Glomerular endothelial cell (primary cell): ENCODE results near the gene RAMAC. TPM values are rescaled to one million over a fixed set of nuclear protein-coding genes. Genes with fewer than 3 reads are reported as not detected.
"Not testable (repeated sequence)": the region's sequence is repeated elsewhere in the genome, so short reads cannot be mapped to it uniquely, and the experiment has no call there.

Source experiments
- DNase-seq: peaks from one replicate; pipeline ENCODE4 v3.0.0-alpha.2; 2011; ENCODE audit warnings: low read depth, low spot score; ENCODE audit errors: extremely low read depth
- total RNA-seq: library from RNA; depleted of rRNA; stranded (reverse); fragments of >200 nt; gene quantifications from 2 replicates; pipeline ENCODE4 v1.2.3, GENCODE V29; 2015

Gene RAMAC
- total RNA-seq, result 16.5 and 17.5 TPM in 2 replicates

DNA sequence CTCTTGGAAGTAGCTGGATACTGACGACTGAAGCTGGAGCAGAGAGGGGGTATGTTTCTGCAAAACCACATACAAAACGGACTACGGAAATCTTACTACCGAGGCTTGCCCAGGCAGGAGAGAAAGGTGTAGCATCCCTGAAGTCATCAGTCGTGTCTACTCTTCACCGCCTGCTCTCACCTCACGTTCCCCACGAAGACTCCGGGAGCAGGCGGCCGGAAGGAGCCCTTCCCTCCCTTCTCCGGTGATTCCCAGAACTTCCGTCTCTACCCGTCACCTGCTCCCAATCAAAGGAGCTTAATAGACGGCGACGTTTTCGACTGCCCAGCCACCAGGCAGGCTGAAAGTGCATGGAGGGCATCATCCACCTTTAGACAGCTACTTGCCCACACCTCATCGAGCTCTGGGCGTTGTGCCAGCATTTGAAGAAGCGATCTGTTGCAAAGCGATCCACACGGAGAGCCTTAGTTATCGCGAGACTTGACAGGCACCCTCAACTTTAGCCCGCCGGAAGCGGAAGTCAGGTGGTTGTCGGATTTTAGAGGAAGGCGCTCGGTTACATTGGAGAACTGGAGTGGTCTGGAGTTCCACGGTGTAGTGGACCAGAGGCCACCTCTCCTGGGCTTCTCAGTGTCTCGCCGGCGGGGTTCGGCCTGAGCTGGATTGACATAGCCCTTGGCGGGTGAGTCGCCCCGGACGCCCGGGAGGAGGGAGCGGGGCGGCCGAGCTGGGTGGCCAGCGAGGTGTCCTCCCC lies at the start of gene RAMAC:
Gene RAMAC, plus strand, starts transcription at position 523 of the 754 bp plus-strand sequence. CDS start 2,809 bp downstream, outside the sequence.
- peak; percentile 84 for DNase-seq

GRCh38 chr15:82936966-82937711 lies 48.9 kb upstream of the RAMAC start:
- no peak for DNase-seq

DNA sequence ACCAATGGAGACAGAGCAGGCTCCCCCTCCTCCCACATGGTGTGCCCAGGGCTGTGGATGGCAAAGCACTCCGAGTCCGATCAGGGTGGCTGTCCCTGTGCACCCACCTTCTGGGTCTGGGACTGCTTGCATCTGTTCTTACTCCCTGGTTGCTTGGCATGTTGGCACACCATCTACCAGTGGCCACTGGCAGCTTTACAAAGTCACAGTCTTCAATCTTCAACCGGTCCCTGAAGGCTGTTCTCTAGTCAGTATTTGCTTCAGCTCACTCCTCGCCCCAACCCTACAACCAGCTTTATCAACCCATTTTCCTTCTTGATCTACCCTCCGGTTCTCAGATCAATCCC lies 48.3 kb upstream of the RAMAC start:
- DNase-seq, result no peak

GRCh38 chr15:82939678-82940077 lies 46.3 kb upstream of the RAMAC start:
- not testable (repeated sequence) for DNase-seq

DNA sequence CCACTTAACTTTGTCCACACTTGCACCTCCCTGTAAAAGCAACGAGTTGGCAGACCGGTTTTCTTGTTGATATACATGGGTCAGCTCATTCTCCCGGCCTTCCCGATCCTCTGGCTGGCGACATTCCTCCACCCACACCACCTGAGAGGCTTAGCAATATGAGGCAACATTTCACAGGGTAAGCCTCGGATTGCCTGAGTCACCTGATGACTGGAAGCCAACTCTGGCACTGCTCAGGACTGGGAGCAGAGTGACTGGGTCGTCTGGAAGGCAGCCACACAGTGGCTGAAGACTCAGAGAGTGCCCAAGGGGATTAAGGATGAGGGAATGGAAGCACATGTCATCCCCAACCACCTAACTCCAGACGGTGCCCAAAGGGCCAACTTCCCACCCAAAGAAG lies 43.3 kb upstream of the RAMAC start:
- no peak for DNase-seq

GRCh38 chr15:82943176-82943575 lies 42.8 kb upstream of the RAMAC start:
- DNase-seq, result no peak

- DNase-seq, result no peak
Measured at GRCh38 chr15:82944056-82944455, 42.0 kb upstream of the RAMAC start.

GRCh38 chr15:82944821-82945220 lies 41.2 kb upstream of the RAMAC start:
- DNase-seq, result no peak

GRCh38 chr15:82945326-82945725 lies 40.7 kb upstream of the RAMAC start:
- DNase-seq, result no peak

DNA sequence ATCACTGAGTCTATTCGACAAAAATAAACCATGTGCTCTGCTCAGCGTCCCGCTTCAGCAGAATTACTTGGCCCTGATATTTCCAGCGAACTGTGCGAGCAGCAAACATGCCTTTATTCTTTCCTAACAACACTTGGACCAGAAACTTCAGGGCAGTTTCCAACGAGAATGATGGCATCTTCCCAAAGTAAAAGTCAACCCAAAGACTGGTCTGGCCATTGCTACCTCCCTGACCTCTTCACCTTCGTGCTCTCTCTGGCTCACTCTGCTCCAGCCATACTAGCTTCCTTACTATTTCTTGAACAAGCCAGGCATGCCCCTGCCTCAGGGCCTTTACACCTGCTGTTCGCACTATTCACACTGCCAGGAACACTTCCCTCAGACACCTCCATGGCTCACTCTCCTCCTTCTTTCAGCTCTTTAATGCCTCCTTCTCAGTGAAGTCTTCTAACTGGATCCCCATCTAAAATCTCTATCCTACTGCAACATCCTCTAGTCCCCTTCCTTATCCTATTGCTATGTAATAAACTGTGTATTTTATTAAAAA lies 39.8 kb upstream of the RAMAC start:
- no peak for DNase-seq

DNA sequence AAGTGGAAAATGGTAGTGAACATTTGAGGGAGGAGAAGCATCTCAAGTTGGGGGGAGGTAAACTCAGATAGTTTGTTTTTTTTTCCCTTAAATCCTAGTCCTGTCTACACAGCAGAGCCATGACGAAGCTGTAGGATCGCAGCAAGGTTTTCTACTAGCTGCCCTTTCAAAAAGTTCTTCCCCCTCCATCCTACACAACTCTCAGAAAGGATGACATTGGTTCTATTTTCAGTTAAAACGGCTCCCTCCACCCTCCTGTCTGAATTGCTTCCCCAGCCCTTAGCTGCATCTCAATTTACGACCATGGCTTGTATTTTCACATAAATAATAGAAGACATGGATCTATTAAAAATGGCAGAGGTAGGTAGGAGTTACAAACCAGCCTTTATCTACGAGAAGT lies 35.7 kb upstream of the RAMAC start:
- no peak for DNase-seq

- no peak for DNase-seq
Measured at GRCh38 chr15:82950746-82951370, 35.2 kb upstream of the RAMAC start.

DNA sequence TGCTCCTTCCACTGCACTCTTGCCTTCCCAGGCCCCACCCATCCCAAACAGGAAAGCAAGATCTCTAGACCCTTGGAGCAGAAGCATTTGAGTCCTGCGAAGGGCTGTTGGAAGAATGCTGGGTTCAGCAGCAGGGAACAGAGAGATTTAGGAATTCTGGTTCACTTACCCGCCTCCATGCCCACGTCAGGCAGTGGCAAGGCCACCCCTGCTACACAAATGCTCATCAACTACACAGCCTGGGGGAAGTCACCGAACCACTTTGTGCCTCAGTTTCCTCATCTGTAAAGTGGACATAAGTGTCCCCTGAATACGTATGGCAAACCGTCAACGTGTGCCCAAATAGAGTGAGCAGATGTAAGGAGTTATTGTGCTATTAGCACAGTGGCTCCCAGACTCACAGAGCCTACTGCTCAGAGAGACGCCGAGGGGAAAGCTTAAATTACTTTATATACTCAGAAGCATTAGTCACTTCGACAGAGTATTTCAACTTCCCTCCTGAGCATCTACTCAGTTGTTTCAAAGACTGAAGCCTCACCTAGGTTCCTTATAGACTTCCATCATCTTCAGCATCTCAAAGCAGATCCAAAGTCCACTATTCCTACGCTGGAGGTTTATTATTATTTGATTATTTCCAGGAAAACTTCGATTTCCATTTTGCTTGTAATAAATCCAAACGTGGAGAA lies 34.4 kb upstream of the RAMAC start:
- no peak for DNase-seq

DNA sequence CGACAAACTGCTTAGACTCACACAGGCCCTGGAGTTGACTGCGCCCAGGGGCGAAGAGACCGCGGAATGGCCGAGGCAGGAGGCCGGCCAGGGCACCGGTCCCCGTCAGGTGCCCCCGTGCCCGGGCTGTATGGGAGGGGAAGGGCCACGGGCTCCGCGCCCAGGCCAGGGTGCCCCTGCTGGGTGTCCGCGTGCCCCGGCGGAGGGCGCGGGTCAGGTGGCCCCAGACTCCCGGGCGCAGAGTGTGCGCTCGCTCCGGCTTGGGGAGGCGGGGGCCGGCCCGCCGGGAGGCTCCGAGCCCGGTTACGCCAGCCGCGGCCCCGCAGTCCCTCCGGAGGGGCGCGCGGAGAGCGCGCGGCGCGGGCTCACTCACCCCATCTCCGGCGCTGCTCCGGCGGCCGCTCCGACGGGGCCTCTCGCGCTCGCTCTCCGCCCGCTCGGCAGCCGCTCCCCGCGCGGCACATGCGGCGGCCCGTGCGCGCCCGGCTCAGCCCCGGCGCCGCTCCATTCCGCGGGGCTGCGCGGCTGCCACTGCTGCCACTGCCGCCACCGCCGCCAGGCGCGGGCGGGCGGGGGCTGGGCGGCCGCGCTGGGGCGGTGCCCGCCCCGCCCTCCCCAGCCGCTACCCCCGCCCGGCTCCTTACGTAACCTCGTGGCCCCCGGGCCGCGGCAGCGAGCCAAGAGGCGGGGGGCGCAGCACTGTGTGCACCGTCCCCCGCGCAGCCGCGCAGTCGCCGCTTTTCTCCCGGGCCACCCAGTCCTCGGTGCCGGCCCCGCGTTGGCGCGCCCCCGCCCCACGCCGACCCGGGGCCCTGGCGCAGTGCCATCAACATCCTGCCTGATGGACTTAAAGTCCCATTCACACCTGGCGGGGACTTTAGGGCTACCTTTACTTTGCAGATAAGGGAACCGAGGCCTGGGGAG lies 33.6 kb upstream of the RAMAC start, which contains the start of gene HOMER2:
Gene HOMER2, minus strand, starts transcription at position 563 of the 924 bp plus-strand sequence. Its CDS starts 185 bp downstream, at position 378.
- DNase-seq, result no peak

DNA sequence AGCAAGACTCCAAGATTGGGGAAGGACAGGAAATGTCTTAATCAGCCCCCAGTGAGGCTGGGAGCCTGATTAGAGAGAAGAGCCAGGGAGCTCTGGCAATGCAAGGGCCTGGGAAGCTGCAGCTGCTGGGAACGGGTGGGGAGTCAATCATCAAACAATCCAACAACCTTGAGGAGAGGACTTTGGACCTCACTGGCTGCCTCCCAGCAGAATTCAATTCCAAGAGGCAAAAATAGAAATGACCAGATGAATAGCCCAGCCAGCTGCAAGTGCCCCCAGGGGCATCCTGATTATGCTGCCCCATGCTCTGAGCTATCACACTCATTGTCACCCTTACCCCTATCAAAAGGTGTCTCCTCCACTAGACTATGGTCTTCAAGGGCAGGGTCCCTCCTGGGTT lies 27.4 kb upstream of the RAMAC start:
- DNase-seq, result no peak

DNA sequence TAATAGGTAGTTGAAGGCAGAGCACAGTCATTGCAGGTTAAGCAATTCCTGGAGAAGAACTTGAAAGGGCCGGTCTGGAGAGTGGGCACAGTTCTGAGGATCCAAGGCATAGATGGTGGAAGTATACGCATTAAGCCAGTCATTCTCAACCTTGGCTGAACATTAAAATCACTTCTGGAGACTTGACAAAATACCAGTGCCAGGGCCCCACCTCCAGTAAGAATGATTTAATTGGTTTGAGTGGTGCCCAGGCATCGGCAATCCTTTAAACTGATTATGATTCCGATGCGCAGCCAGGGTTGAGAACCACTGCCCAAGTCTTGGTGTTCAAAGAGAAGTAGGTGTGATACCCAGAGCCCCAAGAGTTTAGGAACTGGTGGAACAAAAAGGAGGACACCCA lies 26.6 kb upstream of the RAMAC start:
- DNase-seq, result no peak

- DNase-seq, result no peak
Measured at GRCh38 chr15:82960766-82961165, 25.2 kb upstream of the RAMAC start.

GRCh38 chr15:82963471-82964341 lies 22.3 kb upstream of the RAMAC start:
- no peak for DNase-seq

DNA sequence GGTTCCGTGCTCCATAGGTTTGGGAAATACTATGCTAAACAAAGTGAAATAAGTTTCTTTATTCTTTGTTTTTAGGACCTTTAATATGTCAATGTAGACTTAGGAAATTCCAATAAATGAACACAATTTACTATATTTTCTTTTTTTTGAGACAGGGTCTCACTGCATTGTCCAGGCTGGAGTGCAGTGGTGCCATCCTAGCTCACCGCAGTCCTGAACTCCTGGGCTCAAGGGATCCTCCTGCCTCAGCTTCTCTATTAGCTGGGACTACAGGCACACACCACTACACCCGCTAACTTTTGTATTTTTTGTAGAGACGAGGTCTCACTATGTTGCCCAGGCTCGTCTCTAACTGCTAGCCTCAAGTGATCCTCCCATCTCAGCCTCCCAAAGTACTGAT lies 21.1 kb upstream of the RAMAC start:
- no peak for DNase-seq
